ENCODE data around the gene OLFM3.

OLFM3 gene

DNA sequence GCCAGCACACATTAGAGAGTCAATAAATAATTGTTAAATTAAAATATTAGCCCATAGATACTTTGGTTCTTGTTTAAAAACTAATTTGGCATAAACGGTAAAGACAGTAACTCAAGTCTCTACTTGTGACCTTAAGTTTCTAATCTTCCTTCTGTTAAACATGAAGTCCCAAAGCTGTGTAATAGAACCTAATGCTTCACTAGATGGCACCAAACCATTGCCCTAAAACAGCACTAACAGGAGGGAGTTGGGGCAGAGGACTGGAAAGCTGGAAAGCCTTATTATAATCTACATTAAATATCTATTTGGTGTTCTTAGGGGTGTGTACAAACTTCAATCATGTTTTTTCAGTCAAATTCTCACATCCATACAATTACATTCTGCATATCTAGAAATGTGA is 176.7 kb downstream of the OLFM3 start:
- DNase-seq (ENCODE audit: low read depth in 2 of 2), result peak; percentile 21 to 44
- TF ChIP-seq, protein P1, sequence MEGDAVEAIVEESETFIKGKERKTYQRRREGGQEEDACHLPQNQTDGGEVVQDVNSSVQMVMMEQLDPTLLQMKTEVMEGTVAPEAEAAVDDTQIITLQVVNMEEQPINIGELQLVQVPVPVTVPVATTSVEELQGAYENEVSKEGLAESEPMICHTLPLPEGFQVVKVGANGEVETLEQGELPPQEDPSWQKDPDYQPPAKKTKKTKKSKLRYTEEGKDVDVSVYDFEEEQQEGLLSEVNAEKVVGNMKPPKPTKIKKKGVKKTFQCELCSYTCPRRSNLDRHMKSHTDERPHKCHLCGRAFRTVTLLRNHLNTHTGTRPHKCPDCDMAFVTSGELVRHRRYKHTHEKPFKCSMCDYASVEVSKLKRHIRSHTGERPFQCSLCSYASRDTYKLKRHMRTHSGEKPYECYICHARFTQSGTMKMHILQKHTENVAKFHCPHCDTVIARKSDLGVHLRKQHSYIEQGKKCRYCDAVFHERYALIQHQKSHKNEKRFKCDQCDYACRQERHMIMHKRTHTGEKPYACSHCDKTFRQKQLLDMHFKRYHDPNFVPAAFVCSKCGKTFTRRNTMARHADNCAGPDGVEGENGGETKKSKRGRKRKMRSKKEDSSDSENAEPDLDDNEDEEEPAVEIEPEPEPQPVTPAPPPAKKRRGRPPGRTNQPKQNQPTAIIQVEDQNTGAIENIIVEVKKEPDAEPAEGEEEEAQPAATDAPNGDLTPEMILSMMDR (IDR thresholded peaks at IDR 0.05; ENCODE audit: low read depth, low read length), result peak; percentile 25
- no peak overlapping the region for H3K4me3 ChIP-seq (replicated peaks in 1 of 2; ENCODE audit: low read depth in 2 of 2, low read length in 2 of 2)

DNA sequence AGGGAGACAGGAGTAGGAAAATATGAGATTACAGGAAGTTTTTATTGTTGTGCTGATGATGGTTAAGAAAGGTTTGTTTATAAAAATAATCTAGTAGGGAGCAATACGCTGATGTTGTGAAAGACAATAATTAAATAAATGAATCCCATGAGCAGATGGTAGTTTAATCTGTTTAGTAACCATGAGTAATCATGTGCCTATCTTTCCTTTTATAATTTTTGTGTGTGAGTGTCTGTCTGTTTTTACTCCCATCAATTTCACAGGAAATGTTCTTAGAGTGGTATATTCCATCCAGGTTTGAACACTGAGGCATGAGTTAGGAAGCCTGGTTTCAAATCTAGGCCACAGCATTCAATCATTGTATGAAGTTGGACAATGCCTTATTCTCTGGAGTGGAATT is 180.5 kb downstream of the OLFM3 start:
- no peak overlapping the region for H3K4me3 ChIP-seq (replicated peaks in 1 of 2; ENCODE audit: low read depth in 2 of 2, low read length in 2 of 2)
- DNase-seq (ENCODE audit: low read depth in 2 of 2), result no peak
- TF ChIP-seq, protein P1 (IDR thresholded peaks at IDR 0.05; ENCODE audit: low read depth, low read length), result no peak

DNA sequence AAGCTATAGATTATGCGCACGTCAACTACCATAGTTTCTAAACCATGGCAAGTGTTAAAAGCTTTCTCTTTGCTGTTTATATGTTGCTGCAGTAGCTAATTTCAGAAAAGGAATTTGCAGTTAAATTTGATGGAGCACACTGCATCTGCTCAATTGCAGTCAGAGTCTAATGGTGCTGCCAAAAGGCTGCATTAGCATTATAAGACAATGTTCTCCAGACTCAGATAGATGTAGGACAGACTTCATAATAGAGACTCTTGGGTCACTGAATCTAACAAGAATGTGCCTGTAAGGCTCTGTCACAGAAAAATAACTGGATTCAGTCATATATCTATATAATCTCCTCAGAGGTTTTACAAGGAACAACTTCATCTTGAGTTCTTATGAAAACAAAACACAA is 198.3 kb downstream of the OLFM3 start:
- TF ChIP-seq, protein P1 (IDR thresholded peaks at IDR 0.05; ENCODE audit: low read depth, low read length), result no peak
- no peak for DNase-seq (ENCODE audit: low read depth in 2 of 2)
- H3K4me3 ChIP-seq (replicated peaks in 1 of 2; ENCODE audit: low read depth in 2 of 2, low read length in 2 of 2), result no peak overlapping the region

DNA sequence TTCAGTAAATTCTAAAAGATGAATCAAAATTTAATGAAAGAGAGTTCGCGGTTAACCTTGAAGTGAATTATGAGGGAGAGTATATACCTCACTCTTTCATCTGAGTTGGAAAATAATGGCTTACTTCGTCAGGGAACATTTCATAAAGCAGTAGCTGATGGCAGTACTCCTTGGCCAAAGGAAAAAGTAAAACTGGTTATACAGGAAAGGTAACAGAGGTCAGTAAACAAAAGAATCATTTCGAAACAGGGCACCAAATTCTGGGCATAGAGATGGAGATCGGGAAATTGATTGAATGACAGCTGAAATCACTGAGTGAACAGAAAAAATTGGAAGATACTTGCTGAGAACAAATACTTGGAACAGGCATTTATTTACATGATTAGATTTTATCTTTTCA is 199.0 kb downstream of the OLFM3 start:
- TF ChIP-seq, protein P1 (IDR thresholded peaks at IDR 0.05; ENCODE audit: low read depth, low read length), result no peak
- DNase-seq (ENCODE audit: low read depth in 2 of 2), result no peak
- H3K4me3 ChIP-seq (replicated peaks in 1 of 2; ENCODE audit: low read depth in 2 of 2, low read length in 2 of 2), result no peak overlapping the region

DNA sequence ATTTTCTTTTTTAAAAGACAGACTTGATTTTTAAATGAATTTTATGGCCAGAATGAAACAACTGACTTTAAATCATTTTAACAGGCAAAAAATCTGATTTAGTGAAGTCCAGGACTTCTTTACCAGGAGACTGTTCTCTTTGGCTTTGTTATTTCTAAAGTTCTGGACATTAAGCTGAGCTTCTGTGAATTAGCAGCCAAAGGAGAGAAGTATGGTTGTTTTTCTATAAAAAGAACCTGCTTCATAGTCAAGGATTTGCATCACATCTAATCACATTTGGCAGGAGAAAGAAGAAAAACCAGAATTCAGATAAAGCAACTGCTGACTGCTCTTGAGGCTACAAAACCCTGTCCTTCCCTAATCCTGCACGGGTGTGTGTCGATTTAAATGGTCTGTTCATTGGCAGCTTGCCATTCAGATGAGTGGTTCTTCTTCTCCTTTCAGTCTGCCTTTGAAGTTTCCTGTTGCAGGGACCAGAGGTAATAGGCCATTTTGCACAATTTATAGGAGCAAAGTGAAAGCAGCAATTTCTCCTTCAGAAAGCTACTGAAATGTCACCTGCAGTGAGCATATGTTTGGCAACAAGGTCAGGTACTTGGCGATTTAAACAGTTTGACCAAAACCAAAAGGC is 215.4 kb downstream of the OLFM3 start:
- TF ChIP-seq, protein P1 (IDR thresholded peaks at IDR 0.05; ENCODE audit: low read depth, low read length), result no peak
- peak; percentile 1 to 13 for DNase-seq (ENCODE audit: low read depth in 2 of 2)
- no peak overlapping the region for H3K4me3 ChIP-seq (replicated peaks in 1 of 2; ENCODE audit: low read depth in 2 of 2, low read length in 2 of 2)

DNA sequence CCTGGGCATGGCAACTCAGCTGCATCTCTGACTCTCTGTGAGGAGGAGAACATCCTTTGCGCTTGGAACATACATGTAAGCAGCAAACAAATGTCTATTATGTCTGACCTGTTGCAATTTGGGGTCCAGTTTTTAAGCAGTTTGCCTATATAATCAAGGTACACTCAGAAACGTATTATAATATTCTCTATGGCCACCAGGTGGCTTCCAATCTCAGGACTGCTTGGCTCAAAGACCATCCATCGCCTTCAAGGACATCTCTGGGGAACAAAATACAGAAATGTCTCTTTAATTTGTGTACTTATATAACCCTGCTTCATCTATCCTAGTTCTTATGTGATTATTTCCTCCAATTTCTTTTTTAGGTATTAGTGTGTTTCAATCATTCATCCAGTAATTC is 227.2 kb downstream of the OLFM3 start:
- DNase-seq (ENCODE audit: low read depth in 2 of 2), result peak; percentile 3 to 34
- H3K4me3 ChIP-seq (replicated peaks in 1 of 2; ENCODE audit: low read depth in 2 of 2, low read length in 2 of 2), result no peak overlapping the region
- TF ChIP-seq, protein P1 (IDR thresholded peaks at IDR 0.05; ENCODE audit: low read depth, low read length), result peak; percentile 43

DNA sequence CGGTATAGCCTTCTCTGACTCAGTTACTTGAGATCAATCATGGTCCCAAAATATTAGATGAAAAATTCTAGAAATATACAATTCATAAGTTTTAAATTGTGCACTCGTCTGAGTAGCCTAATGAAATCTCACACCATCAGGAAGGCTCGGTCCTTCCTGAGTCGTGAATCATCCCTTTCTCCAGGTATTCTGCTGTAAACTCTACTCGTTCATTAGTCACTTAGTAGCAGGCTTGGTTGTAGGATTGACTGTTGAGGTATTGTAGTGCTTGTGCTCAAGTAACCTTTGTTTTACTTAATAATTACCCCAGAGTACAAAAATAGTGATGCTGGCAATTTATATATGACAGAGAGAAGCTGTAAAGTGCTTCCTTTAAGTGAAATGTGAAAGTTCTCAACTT is 238.7 kb downstream of the OLFM3 start:
- no peak overlapping the region for H3K4me3 ChIP-seq (replicated peaks in 1 of 2; ENCODE audit: low read depth in 2 of 2, low read length in 2 of 2)
- DNase-seq (ENCODE audit: low read depth in 2 of 2), result no peak
- TF ChIP-seq, protein P1 (IDR thresholded peaks at IDR 0.05; ENCODE audit: low read depth, low read length), result no peak
